GM21825 (cell line): Measurements from ENCODE around the gene ZC3H12C.

Experiments
- ATAC-seq: cut with Tn5 transposase; IDR thresholded peaks from one replicate; pipeline ENCODE4 v1.9.1; 2021; ENCODE audit warnings: mild to moderate bottlenecking, moderate library complexity; ENCODE audit not compliant: unreplicated experiment

Gene ZC3H12C

DNA sequence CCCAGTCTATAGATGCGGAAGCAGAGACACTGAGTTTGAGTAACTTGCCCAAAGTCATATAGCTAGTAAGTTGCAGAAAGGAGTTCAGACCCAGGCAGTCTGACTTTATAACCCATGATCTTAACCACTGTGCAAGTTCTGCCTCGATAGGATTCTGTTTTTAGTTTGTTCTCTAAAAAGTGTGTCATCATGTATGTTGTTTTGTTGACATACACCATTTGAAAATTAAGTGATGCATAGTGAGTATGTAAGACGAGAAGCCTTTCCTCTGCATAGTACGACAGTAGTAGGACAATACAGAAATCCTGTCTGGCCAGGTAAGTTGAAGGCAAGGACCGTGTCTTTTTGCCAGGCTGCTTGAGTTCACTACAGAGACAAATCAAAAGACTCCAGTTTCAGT, 3.3 kb downstream of the ZC3H12C start:
- no peak for ATAC-seq

DNA sequence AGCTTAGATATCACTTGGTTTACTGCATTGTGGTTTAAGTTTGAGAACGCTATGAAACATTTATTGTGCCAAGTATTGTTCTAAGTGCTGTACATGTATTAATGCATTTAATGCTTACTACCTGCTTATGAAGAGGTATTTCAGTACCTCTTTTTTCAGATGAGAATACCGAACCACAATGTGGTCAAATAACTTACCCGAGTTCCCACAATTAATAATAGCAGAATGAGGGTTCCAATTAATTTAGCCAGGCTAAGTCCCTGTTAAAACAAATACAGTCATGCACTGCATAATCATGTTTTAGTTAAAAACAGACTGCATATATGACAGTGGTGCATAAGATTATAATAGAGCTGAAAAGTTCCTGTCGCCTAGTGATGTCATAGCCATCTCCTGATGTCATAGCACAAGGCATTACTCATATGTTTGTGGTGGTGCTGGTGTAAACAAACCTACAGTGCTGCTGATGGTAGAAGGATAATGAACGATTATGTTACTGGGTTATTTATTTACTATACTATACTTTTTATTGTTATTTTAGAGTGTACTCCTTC, 4.3 kb downstream of the ZC3H12C start:
- no peak for ATAC-seq

DNA sequence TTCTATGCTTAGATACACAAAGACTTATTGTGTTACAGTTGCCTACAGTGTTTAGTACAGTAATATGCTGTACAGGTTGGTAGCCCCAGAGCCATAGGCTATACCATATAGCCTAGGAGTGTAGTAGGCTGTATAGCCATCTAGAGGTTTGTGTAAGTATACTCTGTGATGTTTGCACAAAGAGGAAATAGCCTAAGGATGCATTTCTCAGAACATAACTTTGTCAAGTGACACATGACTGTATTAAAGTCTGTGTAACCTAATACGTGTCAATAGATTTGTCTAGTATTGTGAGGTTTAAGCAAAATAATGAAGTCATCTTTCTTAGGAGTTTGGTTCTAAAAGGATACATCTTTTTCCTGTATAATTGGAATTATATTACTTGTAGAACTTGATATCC, 5.5 kb downstream of the ZC3H12C start:
- peak; percentile 69 for ATAC-seq

DNA sequence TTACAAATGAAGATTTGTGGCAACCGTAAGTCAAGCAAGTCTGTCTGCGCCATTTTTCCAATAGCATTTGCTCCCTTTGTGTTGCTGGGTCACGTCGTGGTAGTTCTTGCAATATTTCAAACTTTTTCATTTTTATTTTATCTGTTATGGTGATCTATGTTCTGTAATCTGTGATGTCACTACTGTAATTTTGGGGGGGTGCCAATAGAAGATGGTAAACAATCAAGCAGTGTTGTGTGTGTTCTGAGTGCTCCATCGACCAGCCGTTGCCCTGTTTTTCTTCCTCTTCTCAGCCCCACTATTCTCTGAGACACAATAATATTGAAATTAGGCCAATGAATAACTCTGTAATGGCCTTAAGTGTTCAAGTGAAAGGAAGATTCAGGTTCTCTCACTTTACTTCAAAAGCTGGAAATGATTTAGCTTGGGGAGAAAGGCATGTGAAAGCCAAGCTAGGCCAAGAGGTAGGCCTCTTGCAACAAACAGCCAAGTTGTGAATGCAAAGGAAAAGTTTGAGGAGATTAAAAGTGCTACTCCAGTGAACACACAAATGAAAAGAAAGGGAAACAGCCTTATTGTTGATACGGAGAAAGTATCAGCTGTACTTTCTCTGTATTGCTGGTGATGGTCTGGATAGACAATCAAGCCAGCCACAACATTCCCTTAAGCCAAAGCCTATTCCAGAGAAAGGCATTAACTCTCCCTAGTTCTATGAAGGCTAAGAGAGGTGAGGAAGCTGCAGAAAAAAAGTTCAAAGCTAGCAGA, 7.5 kb downstream of the ZC3H12C start:
- no peak for ATAC-seq

DNA sequence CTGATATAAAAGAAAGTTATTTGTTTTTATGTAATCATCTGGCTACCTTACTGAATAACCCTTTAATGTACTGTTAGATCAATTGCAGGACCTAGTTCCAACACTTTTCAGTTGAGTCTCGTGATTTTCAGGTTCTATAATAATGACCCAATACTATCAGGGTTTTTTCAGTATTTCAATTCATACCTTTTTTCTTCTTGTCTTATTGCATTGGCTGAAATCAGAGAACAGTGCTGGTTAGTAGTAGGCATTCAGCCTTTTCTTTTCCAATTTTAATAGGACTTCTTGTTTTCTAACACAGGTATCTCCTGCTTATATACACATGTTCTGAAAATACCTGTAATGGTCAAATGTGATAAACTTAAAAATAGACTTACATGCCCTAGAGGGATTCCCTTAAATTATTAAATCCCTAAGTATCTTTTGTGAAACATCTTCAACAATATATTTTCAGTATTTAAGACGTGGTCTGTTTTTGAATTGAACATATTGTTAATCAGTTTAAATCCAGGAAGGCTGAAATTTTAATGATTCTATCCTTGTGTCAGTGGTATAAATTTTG, 13.6 kb downstream of the ZC3H12C start:
- ATAC-seq: no peak

DNA sequence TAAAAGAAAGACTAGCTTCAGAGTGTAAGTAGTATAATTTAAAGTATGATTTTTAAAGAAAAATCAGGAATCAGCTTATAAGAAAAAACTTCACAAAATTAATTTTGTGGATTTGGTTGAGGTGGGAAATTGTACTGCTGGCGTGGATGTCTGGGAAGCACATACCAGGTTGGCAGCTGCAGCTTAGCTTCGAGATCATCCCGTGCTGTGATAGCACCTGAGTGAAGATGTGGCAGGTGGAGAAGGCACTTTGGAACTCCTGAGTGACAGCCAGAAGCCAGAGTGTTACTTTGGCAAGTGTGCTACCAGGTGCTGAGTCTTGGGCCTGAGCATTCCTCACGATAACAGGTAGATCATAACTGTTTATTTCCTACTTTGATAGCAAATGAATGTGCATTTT, 17.7 kb downstream of the ZC3H12C start:
- ATAC-seq: no peak

DNA sequence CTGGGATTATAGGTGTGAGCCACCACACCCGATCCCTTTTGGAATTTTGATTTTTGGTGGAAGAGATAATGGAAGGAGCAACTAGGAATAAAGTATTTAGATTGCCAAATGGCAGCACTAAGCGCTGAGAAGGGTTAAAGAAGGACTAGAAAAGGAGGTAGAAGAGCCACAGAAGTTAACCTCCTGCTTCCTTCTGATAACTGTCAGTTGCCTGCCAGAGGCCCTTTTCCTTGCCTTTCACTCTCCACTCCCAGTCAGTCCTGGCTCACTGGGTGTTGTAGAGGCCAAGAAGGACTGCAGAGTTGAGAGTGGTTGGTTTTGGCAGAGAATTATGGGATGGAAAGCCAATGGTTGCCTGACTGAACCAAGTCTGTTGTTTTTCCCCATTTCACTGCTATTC, 19.3 kb downstream of the ZC3H12C start:
- ATAC-seq: no peak

DNA sequence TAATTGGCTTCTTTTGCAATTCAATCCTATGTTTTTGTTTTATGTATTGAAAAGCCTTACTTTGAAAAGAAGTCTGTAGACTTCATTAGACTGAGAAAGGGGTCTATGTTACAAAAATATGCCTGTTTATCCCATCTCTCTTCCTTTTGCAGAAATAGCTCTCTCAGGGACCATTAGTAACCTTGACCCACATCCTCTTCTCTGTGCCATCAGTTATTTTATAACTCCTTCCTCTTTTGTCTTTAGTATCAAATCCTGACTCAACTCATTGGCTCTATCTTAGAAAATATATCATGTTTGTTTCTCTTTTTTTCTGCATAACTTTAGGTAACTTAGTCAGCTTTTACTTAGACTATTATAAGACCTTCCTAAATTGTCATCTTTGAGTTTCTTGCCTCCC, 20.3 kb downstream of the ZC3H12C start:
- ATAC-seq: no peak

DNA sequence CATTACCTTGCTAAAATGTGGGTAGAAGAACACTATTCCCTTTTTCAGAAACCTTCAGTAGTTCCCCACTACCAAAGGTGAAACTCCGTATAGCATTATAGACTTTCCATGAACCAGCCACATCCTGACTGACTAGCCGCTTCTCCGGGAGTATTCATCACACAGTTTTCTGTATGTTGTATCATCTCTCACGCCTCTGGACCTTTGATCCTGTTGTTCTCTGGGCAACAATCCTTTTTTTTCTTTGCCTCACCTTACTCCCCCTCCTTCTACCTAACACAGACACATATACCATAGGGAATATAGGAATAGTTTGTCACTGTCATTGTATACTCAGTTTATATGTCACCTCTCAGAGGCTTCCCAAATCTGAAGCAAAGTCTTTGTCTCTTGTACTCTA, 20.8 kb downstream of the ZC3H12C start:
- ATAC-seq: no peak

DNA sequence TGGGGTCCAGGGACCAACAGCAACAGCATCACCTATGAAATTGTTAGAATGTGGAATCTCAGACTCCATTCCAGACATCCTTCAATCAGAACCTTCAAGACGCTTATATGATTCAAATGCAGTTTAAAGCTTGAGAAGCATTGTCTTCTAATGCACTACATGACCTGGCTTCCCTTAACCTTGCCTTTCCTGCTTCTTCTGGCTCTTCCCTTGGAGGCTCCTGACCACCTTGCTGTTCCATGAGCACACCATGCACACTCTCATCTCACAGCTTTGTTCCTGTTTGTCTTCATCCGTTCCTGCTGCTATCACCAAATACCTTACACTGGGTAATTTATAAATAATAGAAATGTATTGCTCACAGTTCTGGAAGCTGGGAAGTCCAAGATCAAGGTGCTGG, 26.1 kb downstream of the ZC3H12C start:
- no peak for ATAC-seq

DNA sequence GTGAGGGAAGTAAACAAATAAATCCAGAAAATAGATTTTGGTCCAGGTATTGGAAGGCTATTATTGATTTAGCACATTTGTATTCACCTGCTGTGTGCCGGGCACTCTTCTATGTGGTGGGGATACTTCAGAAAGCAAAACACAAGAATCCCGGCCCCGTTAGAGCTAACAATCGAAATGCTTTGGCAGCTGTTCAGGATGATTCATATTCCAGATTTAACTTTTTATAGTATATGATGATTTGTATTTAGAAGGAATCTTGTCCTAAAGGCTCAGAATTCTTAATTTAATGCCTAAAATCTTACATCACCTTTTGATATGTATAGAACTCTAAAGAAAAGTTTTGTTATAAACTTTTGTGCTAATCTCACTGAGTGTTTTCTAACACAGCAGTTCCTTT, 28.0 kb downstream of the ZC3H12C start:
- ATAC-seq: no peak

DNA sequence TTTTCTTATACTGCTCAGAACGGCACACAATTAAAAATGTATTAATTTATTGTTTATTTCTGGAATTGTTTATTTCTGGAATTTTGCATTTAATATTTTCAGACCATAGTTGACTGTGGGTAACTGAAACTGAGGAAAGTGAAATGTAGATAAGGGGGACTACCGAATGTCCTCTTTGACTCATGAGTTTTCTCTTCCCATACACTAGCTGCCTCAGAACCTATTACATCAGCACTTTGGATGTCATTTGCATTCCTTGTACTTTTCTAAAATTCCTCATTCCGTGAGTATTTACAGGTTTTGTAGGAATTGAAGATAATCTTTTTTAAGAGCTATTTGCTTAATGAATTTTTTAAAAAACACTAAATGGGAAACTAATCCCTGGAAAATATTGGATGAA, 29.8 kb downstream of the ZC3H12C start:
- ATAC-seq: no peak

DNA sequence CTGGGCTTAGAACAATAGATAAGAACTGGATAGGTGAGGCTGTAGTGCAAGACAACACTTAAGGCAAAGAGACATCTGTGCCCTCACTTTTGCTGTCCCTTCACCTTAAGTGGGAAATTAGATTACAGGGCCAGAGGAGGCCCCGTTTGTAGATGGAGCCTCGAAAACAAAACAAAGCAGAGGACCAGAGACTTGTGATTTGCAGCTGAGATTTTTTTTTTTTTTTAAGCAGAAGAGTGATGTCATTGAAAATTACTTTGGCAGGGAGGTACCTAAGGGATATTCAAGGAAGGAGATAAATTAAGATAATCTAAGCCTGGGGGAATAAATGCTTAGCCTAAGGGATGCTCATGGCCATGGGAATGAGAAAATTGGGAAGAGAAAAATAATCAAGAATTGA, 31.4 kb downstream of the ZC3H12C start:
- ATAC-seq: no peak

DNA sequence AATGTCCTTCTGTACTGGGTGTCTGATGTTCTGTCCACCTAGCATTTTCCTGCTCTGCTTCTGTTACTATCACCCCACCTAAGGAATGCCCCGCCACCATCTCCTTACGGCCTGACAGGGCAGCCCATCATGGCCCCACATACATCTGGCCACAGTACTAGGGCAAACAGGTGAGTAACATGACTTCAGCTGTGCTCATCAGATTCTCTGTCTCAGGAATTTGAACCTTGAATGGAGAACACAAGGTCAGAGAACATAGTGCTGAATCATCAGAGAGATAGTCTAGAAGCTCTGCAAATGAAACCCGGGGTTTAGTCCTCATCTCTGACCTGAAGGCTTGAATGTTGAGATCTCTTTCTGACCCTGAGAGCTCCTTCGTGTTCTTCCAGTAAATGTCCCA, 32.4 kb downstream of the ZC3H12C start:
- no peak for ATAC-seq

DNA sequence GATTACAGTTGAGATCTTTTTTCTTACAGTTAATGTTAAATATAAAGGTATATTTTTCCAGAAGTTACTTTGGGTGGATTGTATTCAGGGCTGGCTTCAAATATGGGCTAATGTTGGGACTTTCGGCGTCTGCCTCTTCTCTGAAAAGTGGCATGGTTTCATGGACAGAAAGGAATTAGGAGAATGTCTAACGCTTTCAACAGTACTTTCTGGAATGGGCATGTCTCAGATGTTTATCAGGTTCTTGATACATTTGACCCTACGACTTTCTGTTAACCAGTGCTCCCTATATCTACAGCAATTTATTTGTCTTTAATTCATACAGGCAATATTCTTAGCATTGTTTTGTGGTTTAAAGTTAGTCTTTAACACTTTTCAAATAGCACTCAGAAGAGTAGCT, 33.7 kb downstream of the ZC3H12C start:
- no peak for ATAC-seq

DNA sequence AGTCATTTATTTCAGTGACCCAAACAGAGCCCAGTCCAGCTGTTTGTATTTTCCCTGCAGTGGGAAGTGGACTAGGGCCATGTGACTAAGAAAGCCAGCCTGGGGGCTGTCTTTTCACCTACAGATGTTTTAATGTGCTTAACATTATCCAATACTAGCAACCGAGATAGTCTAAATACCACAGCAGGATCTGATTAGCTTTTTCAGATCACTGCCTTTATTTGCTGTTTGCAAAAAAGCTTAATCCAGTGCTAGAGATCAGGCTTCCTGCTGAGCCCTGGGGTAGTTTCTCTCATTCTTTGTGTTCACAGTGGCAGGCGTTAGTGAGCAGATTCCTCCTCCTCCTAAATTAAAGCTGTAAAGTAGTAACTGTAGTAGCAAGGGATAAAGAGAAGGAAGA, 35.0 kb downstream of the ZC3H12C start:
- ATAC-seq: no peak

DNA sequence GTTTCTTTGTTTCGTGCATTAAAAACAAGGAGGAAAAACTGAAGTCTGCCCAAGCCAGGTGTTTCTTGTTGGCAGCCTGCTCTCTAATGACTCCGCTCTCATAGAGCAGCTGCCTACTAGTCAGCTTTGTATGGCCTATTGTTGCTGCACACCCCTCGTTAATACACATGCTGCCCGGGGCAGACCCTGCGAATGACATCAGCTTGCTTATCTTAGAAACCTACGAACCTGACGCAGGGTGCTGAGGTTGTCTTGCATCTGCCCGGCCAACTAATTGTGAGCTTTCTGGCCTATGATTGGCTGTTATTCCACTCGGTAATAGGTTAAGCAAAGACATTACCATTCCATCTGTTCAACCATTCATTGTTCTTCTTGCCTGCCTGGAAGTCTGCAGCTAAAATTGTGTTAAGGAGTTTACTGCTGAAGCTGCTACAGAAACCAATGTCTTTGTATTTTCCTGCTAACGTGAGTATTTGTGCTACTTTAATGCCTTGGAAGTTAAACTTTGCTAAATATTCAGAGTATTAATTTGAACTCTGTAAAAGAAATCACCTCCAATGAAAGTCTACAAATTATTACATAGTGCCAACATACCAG, 37.5 kb downstream of the ZC3H12C start:
- ATAC-seq: no peak

DNA sequence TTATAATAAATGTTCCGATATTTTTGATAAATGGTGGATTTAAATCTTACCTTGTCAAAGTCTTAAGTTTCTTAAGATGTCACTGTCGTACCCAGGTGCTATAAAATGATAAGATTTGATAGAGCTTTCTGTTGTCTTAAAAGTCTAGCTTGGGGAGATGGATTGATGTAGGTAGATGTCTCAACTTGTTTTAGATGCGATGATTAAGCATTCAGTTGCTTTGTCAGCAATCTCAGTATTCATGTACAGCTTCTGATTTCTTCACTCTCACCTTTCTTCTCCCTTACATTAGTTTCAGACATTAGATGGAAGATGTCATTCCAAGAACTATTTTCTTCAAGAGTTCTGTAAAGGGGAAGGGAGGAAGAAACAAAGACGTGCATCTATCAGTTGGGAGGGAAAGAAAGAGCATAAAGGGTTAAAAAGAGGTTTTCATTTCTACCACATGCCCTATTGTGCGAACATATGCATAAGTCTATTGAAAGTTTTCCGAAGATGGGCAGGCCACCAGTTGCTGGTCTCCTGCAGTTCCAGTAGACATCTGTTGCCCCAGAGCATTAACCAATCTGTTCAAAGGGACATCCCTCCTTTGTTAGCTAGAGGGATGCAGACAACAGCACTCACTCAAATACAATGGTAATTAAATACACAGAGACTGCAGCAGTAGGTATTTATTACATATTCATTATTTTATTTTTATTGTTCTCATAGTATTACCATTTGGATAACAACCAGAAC, 38.4 kb downstream of the ZC3H12C start:
- ATAC-seq: no peak

DNA sequence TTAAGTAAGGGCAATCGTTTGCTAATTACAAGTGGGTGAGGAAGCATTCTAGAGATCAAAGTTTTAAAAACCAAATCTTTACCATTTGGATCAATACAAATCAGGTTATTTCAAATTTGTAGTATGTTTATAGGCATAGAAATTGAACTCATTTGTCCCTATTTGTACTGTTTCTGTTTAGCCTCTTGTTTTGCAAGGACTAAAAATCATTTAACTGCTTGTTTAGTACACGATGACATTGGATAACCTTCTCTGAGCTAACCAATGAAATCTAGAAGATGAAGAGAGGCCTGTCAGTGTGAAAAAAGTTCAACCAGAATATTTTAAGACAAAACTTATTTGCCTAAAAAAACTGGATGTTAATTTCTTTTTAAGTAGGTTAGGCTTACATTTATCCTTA, 40.0 kb downstream of the ZC3H12C start:
- no peak for ATAC-seq

DNA sequence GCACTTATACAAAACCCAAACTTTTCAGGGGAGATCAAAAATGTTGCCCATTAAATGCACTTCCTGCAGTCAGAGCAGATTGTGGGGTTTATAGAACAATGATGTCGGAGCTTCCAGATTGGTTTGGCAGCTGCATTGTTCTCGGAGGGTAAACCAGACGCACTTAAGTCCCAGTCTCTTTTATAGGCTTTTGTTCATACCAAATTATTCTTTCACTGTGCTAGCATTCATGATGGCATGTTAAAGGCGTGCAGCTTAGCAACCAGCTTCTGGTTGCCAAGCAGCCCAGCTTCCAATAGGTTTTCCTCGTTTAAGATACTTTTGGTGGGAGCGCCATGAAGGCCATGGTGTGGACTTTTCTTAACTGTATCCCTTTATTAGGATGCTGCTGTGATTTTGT, 40.9 kb downstream of the ZC3H12C start:
- ATAC-seq: no peak

DNA sequence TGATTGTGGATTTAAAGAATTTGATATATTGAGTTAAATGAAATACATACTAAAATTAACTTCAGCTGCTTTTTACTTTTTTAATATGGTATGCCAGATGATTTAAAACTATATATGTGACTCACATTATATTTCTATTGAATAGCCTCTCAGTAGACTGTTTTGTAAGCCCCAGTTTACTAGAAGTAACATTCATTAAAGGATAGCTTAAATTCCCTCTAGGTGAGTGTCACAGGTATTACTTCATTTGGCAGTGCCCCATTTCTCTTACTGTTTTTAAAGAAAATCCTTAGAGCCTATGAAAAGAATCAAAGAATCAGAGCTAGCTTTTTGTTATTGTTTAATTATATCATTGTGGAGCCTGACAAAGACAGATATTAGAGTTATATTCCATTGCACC, 48.6 kb downstream of the ZC3H12C start:
- ATAC-seq: no peak
